Dedifferentiated amniotic fluid mesenchymal stem cell (primary cell): ENCODE measurements around the gene CUTA.

Experiments used
- DNase-seq: peaks from one replicate; pipeline ENCODE4 v3.0.0-alpha.2; 2016; ENCODE audit errors: extremely low spot score

CUTA gene

GRCh38 chr6:33417903-33418689 is at the start of gene CUTA:
Gene CUTA (minus strand): TSS chr6:33418107. CDS start chr6:33418000, 107 bp downstream.
- peak; percentile 99 for DNase-seq

GRCh38 chr6:33467091-33467490 is 49.2 kb upstream of the CUTA start:
- no peak for DNase-seq

DNA sequence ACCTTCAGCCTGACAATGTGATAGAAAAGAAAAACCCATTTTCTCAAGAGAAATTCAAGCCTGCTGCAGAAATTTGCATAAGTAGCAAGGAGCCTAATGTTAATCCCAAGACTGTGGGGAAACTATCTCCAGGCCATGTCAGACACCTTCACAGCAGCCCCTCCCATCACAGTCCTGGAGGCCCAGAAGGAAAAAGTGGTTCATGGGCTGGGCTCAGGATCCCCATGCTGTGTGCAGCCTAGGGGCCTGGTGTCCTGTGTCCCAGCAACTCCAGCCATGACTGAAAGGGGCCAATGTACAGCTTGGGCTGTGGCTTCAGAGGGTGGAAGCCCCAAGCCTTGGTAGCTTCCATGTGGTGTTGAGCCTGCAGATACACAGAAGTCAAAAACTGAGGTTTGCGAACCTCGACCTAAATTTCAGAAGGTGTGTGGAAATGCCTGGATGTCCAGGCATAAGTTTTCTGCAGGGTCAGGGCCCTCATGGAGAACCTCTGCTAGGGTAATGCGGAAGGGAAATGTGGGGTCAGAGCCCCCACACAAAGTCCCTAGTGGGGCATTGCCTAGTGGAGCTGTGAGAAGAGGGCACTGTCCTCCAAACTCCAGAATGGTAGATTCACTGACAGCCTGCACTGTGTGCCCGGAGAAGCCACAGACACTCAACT is 48.3 kb upstream of the CUTA start:
- no peak for DNase-seq

DNA sequence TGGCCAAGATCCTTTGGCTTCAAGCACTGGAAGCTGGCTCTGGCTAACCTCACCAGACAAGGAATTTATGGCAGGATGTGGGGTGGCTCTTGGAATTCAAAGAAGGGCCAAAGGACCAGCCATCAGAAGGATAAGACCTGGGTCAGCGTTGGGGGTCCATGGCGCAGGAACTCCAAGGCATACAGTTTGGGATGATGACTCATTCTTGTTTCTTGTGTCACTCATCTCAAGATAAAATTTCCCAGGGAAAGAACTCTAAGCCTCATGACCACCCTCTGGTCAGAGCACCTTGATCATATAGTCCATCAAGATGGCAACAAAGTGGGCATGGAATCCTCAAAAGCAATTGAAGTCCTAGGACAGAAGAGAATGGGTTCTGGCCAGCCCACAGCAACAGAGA is 41.3 kb upstream of the CUTA start:
- DNase-seq, result no peak

- DNase-seq, result no peak
Observed at GRCh38 chr6:33458676-33459075, 40.8 kb upstream of the CUTA start.

DNA sequence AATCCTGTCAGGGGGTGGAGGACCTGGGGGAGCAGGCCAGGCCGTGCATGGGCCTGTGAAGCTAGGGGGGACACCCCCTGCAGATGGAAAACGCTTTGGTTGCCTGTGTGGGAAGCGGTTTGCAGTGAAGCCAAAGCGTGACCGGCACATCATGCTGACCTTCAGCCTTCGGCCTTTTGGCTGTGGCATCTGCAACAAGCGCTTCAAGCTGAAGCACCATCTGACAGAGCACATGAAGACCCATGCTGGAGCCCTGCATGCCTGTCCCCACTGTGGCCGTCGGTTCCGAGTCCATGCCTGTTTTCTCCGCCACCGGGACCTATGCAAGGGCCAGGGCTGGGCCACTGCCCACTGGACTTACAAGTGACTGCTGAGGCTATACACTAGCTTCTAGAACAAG is 38.2 kb upstream of the CUTA start:
- DNase-seq, result no peak

DNA sequence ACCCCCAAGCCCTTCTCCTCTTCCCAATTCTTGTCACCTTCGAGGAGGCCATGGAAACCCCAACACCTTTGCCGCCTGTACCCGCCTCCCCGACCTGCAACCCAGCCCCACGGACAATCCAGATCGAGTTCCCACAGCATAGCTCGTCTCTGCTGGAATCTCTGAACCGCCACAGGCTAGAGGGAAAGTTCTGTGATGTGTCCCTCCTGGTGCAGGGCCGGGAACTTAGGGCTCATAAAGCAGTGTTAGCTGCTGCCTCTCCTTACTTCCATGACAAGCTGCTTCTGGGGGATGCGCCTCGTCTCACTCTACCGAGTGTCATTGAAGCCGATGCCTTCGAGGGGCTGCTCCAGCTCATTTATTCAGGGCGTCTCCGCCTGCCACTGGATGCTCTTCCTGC is 37.1 kb upstream of the CUTA start:
- no peak for DNase-seq

GRCh38 chr6:33454009-33454946 is 36.4 kb upstream of the CUTA start, which contains the start of gene ZBTB9:
Gene ZBTB9 (plus strand): TSS chr6:33454576. CDS start chr6:33455101, 525 bp downstream.
- DNase-seq, result peak; percentile 96

DNA sequence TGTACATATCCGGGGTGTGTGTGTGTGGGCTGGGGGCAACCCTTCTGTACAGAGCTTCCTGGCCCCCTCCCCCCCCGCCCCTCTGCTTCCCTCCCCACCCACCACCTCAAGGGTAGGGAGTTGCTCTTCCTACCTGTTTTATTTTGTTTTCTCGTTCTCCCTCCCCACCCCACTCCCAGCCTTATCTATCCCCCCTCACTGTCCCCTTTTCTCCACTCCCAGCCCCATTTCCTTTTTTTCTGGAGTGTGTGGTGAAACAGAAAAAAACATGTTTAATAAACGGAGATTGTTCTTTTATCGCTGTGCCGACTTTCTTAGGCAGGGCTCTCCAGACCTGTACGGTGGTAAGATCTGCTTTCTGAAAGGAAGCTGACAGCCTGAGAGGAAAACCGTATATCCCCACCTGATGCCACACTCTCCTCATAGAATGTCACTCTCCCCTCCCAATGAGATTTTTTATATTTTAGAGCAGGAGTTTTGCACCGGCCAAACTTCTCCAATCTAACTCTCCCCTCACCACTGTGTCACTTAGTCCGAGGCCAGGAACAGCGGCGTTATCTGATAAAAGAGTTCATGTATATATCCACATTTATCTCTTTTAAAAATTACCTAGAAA is 35.6 kb upstream of the CUTA start:
- no peak for DNase-seq

GRCh38 chr6:33452496-33452895 is 34.6 kb upstream of the CUTA start:
- DNase-seq, result no peak

DNA sequence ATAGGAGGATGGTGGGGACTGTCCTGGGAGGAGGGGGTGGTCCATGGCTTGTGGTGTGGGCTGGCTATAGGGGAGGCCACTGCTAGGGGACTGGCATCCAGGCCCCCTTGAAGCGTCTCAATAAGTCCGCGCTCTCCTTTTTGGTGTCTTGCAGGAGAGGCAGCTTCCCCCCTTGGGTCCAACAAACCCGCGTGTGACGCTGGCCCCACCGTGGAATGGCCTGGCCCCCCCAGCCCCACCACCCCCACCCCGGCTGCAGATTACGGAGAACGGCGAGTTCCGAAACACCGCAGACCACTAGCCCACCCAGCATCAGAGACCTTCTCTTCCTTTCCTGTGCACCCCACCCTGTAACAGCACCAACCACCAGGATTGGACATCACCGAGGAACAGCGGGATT is 33.7 kb upstream of the CUTA start:
- DNase-seq, result no peak

GRCh38 chr6:33450434-33450833 is 32.5 kb upstream of the CUTA start:
- no peak for DNase-seq

DNA sequence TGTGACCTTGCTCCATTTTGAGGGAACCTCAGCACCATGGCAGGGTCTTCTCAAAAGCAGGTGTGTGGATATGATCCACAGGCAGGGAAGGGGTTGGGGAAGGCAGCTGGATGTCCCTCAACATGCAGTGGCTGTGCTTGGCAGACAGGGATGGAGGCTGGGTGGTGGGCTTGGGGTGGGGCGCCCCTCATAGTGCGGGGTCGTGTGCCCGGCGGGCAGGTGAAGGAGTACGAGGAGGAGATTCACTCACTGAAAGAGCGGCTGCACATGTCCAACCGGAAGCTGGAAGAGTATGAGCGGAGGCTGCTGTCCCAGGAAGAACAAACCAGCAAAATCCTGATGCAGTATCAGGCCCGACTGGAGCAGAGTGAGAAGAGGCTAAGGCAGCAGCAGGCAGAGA is 28.4 kb upstream of the CUTA start:
- DNase-seq, result no peak

DNA sequence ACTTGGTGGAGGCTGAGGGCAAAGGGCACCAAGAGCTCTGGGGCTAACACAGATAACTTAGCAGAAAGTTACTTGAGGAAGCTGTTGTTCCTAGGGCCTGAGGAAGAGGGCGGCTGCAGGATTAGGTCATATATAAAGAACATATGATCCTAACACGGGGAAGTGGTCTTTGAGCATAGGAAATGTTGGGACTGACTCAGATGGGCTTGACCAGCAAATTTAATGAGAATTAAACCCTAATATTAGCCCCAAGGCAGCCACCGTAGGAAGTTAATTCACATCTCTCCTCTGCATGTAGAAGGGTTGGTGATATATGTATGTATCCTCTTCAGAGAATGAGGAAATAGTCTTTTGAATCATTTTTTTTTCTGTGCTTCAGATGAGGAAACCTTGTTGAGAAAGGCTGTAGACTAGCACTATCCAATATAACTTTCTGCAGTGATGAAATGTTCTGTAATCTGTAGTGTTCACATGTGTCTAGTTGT is 27.3 kb upstream of the CUTA start:
- DNase-seq, result no peak

DNA sequence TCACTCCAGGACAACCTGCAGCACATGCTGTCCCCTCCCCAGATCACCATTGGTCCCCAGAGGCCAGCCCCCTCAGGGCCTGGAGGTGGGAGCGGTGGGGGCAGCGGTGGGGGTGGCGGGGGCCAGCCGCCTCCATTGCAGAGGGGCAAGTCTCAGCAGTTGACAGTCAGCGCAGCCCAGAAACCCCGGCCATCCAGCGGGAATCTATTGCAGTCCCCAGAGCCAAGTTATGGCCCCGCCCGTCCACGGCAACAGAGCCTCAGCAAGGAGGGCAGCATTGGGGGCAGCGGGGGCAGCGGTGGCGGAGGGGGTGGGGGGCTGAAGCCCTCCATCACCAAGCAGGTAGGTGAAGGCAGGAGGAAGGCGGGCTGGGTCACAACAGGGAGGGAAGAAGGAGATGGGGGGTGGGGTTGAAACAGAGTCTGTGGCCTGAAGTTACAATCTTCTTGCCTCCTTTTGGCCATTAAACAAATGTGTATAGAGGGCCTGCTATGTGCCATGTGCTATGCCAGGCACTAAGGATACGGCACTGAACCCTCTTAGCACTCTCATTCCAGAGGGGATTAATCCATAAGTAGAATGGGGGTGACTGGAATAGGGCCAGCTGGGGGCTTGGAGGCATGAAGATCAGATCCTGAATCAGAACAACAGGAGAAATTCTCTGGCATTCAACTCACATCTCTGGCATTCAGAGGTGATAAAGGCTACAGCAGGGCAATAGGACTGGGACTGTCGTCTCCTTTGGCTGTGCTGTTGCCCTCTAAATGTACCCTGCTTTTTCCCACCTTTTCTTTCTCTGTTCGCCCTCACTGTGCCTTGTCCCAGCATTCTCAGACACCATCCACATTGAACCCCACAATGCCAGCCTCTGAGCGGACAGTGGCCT is 26.0 kb upstream of the CUTA start:
- no peak for DNase-seq

DNA sequence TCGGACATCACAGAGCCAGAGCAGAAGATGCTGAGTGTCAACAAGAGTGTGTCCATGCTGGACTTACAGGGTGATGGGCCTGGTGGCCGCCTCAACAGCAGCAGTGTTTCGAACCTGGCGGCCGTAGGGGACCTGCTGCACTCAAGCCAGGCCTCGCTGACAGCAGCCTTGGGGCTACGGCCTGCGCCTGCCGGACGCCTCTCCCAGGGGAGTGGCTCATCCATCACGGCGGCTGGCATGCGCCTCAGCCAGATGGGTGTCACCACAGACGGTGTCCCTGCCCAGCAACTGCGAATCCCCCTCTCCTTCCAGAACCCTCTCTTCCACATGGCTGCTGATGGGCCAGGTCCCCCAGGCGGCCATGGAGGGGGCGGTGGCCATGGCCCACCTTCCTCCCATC is 25.1 kb upstream of the CUTA start:
- DNase-seq, result no peak

DNA sequence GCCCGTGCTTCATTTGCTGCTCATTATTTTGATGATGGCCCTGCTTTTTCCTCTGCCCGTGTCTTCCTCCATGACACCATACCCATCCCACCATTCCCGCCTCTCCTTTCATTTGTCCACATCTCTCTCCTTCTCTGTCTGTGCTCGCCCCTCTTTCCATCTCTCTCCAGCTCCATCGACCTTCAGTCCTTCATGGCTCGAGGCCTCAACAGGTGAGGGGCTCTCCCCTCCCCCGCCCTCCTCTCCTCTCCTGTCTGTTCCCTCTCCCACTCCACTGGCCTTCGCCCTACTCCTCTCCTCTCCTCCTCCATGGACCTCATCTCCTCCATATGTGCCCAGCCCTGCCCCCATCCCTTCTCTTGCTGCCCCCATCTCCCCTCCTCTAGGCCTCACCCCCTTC is 24.4 kb upstream of the CUTA start:
- no peak for DNase-seq

DNA sequence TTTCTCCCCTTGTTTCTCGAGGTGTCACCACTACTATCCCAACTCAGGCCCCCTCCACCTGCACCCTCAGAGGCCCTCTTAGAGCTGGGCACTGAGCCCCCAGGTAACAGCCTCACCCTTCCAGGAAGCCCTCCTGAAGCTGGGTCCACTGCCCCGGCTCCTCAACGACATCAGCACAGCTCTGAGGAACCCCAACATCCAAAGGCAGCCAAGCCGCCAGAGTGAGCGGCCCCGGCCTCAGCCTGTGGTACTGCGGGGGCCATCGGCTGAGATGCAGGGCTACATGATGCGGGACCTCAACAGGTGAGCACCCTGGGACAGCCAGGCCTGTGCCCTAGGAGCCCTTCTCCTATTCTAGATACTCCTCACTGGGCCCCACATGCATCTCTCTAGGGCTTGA is 23.6 kb upstream of the CUTA start:
- no peak for DNase-seq

- no peak for DNase-seq
Observed at GRCh38 chr6:33440649-33441309, 22.9 kb upstream of the CUTA start.
